ENCODE data around the gene TSPAN33.
A peak's percentile ranks its signal among the peaks of the same experiment; 100 is the strongest.
"Not testable (repeated sequence)": the region's sequence is repeated elsewhere in the genome, so short reads cannot be mapped to it uniquely, and the experiment has no call there.

TSPAN33 gene

GRCh38 chr7:129209067-129209926 lies 64.8 kb downstream of the TSPAN33 start:
- no peak for DNase-seq

- peak; percentile 50 for DNase-seq
These were observed 65.9 kb downstream of the TSPAN33 start for GRCh38 chr7:129210256-129210988.

- DNase-seq = no peak
These were observed 66.4 kb downstream of the TSPAN33 start for GRCh38 chr7:129210989-129211312.

- DNase-seq = no peak
These were observed 67.6 kb downstream of the TSPAN33 start for GRCh38 chr7:129212126-129212525.

- no peak for DNase-seq
These were observed 68.1 kb downstream of the TSPAN33 start for GRCh38 chr7:129212596-129212995.

- no peak for DNase-seq
These were observed 69.3 kb downstream of the TSPAN33 start for GRCh38 chr7:129213828-129214227.

- not testable (repeated sequence) for DNase-seq
These were observed 71.2 kb downstream of the TSPAN33 start for GRCh38 chr7:129215691-129216090.

GRCh38 chr7:129216101-129216715 lies 71.7 kb downstream of the TSPAN33 start:
- not testable (repeated sequence) for DNase-seq

- DNase-seq = not testable (repeated sequence)
These were observed 72.4 kb downstream of the TSPAN33 start for GRCh38 chr7:129216821-129217416.

- DNase-seq = peak; percentile 83
These were observed 74.1 kb downstream of the TSPAN33 start for GRCh38 chr7:129218514-129219062.

- DNase-seq = not testable (repeated sequence)
These were observed 74.7 kb downstream of the TSPAN33 start for GRCh38 chr7:129219166-129219565.

All from CD4-positive, alpha-beta T cell treated with Interleukin-21 for 1 hour (primary cell).